Right renal cortex interstitium (tissue), 3 donors: ENCODE data around the gene ALKBH3. TPM values are rescaled to one million over a fixed set of nuclear protein-coding genes. Genes with fewer than 3 reads are reported as not detected.
A peak's percentile ranks its signal among the peaks of the same experiment; 100 is the strongest.

Source experiments
- DNase-seq, 3 donors: peaks; one replicate each; pipeline ENCODE4 v3.0.0-alpha.2; 2013; ENCODE audit warnings: low read depth in 3 of 3, low spot score in 2 of 3
- polyA plus RNA-seq, 3 donors: library from polyadenylated mRNA; unstranded; fragments of 120-200 nt; gene quantifications; one replicate each; pipeline ENCODE4 v1.2.1, GENCODE V29; 2013; ENCODE audit not compliant: insufficient read length in 3 of 3

The ALKBH3 gene
- polyA plus RNA-seq, 3 donors = 39.3 to 40.6 (median 39.8) TPM

DNA sequence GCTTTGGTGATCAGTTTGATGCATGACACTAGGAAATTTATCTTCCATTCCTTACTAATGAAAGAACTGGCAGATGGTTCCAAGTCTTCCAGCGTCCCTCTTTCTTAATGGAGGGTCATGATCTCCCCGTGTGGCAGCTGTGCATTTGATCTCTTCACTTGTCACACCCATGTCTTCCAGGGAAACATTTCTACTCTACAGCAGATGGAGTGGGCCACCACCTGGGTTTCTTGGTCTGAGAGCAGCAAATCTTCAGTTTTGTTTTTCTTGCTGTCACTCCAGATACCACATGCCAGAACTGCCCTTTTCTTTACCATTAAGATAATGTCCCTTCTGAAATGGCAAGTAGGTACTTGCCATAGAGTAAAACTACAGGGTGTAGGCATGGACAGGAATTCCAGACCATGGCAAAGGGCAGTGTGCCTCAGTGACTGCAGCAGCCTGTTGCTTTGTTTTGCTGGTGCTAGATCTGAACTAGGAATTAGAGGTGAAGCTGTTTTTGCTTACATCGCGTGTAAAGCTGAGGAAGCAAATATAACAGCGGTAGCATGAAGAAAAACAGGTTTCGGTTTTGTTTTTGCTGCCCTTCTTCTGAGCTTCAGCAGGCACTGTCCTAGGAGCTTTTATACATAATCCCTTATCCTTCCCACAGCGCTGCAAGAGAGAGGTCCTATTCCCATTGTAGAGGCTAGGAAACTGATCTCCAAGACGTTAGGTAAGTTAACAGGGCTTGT is 41.1 kb downstream of the ALKBH3 start:
- DNase-seq = no peak

DNA sequence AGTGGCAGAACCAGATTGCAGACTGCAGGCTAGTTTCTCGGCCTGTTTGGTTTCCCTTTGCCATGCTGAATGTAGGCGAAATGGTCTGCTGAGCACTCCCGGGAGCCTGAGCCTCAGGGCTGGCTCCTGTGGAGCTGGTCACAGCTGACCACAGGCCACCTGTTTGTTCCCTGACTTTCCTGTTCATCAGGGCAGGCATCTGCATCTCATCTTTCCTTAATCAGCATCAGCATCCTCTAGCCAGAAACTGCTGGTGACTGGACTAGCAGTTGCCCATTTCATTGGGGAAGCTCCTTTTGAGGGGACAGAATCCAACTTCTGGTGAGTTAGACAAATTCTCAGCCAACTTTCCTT is 41.6 kb downstream of the ALKBH3 start:
- DNase-seq = no peak

DNA sequence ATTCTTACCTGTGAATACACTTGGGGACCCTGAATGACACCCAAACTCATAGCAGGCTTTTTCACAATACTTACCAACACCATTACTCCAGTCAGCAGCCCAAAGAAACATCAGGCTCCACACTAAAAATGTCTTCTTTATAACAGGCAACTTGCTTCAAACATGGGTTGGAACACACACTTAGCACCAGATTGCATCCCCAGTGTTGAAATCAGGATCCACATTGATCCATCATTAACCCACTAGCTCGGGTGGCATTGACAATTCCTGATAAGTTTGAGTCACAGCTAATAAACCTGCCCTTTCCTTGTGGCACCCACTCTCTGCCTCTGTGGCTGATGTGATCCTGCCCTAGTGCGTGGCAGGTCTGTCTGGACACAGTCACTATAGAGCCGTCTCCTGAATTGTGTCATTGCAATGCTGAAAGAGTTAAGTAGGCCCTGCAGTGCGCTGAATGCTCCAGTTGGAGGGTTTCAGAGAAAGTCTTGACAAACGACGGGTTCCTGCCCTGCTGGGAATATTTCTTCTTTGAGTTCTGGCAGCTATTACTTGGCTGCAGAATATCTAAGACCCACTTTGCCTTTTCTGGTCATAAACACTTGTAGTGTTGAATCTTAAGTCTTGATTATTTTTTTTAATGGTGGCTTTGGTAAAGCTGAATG is 42.2 kb downstream of the ALKBH3 start:
- no peak for DNase-seq

DNA sequence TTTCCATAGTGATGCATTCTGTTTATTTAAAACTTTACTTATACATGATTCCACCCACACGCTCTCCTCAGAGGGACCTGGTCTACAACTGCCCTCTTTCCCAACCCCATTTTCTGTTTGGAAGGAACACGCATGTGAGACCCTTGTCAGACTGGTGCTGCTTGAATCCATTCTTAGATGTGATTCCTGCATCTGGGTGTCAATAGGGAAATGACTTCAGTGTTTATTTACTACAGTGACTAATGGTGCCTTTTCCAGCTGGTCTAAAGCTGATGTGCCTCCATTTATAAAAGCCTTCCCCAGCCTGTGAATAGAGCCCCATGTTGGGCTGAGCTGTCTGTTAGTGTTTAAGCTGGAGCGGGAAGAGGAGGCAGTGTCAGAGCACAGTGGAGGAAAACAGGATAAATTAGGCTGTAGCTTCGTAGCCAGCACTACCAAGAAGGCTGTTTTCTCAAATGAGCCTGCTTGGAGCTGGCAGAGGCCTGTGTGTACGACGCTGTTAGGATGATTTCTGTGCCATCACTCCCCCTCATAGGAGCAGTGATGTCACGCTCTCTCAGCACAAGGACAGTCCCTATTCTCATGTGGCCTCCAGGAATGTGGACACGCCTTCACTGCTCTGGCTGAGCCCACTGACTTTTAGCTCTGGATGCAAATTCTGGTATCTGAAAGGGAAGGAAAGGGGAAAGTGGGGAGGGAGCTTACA is 42.9 kb downstream of the ALKBH3 start:
- peak in 1 of 3 donors; percentile 53 for DNase-seq

DNA sequence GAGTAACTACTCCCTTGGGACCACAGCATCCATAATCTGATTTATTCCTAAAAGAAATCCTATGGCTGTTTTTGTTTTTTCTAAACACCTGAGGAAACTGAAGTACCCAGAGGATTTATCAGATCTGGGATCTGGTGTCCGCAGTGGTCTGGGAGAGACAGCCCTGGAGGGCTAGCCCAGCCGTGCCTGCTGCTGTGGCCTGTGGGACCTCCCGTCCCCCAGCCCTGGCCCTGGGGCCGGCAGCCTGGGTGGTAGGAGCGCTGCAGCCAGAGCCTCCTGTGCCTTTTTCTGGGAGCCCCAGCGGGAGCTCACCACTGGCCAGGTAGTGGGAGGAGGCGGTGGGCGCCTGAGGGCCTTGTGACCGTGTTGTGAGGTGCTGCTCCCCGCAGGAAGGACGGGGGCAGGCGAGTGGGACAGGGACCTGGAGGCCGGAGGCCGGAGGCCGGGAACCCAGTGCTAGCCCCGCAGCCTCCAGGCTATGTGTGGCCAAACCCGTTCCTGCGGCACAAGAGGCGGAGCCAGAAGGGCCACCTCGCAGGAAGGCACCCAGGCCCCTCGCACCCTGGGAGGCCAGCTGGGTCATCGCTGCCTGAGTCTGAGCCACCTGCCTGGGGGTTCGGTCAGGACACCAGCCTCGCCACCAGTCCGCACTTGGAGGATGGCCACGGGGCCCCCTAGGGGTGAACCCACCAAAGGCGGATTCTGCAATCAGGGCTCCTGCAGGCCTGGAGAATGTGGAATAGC is 43.7 kb downstream of the ALKBH3 start:
- DNase-seq = no peak

DNA sequence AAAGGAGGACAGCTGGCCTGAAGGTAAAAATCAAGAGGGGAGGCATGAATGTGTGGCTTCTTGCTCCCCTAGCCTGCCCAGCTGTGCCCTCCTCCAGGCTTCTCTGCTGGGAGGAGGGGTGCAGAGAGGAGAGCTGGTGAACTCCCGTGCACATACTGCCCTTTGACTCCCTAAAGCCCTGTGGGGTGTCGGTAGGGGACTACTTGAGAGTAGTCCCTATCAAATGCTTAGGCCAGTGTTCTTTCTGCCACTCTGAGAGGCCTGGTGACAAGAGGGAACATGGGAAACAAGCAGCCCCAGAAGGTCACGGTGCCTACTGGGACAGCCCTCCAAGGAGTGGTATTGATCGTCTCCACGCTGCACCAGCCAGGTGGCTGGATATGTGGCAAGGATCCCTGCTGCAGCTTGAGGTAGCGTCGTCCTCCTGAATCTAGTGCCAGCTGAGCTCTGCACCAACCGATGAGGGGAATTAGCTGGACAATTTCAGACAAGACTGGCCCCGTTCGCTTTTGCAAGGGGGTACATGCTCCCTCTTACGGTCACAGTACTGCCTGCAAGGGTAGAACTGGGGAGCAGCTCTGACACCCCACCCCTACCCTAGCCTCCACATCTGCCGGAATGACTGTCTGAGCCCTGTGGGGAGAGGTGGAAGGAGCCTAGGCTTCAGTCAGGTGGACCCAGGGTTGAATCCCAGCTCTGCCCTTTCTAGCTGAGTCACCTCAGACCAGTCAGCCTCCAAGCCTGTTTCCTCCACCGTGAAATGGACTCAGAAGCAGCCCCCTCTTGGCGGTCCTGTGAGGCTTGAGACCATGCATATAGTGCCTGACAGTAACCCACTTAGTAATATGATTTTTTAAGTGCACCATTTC is 44.7 kb downstream of the ALKBH3 start:
- DNase-seq = no peak

DNA sequence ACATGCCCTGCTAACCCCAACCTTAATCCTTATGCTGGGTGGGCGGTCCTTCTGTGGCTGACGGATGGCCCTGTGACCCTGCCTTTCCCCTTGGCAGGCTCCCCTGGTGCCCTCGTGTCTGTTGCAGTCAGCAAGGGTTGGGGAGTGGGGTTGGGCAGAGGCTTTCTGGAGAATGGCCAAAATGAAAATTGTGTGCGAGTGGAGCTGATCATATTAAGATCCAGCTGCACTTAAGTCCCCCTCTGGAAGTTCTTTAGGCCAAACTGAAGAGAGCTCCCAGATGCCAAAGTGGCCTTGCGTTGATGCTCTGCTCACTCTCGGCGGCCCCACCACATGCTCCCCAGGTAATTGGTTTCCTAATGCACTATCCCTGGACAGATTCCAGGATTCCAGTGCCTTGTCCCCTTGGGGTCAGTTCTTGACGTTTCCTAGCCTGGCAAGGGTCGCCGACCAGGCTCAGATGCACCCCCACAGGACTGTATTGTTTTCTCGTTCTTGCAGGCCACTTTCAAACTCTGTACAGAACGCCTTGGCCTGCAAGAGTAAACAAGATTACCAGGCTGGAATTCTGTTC is 45.4 kb downstream of the ALKBH3 start:
- DNase-seq = no peak

DNA sequence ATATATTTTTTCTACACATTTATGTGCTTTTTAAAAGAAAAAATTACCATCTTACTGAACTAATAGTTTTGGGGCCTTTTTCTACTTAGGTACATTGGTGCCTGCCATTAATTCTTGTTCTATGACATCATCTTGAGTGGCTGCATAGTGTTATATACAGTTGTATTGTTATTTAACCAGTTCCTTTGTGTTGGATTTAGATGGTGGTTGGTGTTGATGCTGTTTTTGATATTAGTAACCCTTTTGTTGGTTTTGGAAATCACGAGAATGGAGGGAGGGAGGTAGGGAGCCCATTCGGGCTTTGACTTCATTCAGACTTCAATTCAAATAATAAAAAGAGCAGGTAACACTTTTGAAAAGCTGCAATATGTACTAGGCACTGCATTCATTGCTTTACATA is 46.4 kb downstream of the ALKBH3 start:
- DNase-seq = no peak

DNA sequence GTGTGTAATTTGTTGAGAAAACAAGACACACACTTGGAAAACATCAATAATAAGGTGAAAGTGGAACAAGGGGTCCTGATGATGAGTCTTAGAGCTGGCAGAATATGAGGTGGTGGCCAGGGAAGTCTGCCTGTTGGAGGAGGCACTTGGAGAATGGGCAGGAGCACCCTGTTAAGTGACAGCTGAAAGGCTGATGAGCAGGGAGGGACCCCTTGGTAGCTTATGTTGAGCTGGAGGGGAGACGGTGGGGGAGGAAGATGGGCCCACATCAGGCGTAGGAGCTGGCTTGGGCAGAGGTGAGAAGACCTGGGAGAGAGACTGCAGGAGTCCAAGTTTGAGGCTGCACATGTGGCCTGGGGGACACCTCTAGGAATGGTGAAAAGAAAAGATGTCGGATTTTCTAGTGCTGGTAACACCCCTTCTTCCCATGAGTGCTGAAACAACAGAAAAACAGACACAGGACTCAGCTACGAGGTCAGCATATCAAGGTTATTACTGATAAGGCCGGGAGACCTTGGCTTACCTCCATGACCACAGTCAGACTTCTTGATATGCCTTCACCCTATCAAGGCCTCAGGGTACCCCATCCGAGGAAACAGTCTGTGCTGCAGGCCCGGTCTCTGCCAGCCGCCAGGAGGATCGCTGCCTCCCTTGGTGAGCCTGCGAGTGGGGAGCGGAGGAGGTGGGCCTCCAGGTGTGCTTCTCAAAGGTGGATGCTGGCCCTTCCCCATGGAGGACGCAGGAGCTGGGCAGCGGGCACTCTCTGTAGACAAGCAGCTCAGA is 47.5 kb downstream of the ALKBH3 start:
- no peak for DNase-seq

DNA sequence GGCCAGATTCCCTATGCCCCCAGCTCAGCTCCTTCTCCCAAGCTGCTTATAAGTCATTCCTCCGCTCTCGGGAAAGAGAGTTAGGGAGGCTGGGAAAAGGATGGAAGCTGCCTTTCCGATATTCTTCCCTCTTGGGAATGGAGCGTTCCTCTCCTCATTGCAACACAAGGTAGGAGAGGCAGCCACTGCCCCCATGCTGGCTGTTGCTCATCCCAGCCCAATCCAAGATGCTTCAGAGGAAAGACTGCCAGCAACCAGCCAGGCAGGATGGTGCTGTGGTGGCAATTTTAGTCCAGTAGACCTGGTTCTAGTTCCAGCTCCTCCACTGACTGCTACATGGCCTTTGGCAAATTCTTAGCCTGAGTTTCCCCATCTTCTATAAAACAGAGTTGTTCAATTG is 48.1 kb downstream of the ALKBH3 start:
- DNase-seq = no peak

DNA sequence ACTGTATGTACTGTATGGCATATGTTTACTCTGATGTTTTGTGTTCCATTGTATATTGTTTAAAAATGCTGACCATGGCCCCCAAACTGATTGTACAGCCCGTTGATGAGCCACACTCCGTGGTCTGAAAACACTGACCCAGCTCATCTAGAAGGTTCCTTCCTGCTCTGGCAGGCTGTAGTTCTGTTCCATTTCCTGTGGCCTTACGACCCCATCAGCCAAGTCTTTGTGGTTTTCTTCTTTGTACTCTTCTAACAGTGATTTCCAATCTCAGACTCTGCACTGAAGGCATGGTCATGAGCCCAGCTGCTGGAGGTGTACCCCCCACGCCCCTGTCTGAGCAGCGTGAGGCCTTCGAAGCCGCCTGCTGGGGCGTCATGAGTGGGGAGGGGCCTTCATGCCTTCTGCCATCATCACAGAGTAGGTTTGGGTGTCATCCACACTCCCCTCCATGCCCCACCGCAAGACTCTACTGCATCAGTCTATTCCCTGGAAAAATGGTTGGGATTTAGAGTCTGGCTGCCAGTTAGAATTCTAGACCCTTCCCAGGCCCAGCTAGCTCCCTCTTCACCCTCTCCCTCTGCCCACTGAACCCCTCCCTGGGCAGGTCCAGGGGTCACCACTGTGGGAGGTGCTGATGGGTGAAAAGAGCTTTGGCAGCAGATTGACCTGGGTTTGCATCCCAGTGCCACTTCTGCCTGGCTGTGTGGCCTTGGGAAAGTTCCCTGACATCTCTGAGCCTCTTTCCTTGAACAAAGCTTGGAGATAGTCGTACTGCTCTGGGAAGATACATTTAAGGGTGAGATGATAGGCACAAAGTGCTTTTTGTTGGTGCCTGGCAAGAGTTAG is 50.5 kb downstream of the ALKBH3 start:
- DNase-seq = no peak

DNA sequence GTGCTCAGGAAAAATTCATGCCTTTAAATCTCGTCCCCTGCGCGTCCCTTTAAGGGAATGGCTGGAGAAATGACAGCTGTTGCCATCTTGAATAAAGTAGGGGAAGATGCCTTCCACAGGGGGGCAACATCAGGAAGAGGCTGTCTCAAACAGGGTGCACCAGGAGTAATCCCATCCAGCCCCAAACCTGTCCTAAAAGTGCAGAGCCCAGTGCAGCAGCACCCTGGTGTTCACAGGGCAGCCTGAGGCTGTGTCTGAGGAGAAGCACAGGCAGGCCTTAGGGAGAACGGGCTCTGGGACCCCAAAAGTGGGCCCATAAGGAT is 51.0 kb downstream of the ALKBH3 start:
- DNase-seq = no peak

DNA sequence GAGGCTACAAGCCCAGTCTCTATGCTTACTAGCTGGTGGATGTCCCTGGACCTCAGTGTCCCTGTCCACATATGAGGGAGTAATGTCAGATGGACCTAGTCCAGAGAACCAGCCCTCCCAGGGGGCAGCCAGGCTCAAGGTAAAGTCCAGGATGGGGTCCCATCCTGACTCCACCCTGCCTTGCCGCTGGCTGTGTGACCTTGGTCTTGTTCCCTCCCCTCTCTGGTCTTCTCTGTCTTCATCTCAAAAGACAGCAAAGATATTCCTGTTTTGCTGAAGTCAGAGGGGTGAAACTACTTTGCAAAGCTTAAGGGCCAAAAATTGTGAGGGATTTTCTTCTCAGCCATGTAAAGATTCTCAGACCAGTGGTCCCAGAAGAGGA is 52.6 kb downstream of the ALKBH3 start:
- DNase-seq = no peak

DNA sequence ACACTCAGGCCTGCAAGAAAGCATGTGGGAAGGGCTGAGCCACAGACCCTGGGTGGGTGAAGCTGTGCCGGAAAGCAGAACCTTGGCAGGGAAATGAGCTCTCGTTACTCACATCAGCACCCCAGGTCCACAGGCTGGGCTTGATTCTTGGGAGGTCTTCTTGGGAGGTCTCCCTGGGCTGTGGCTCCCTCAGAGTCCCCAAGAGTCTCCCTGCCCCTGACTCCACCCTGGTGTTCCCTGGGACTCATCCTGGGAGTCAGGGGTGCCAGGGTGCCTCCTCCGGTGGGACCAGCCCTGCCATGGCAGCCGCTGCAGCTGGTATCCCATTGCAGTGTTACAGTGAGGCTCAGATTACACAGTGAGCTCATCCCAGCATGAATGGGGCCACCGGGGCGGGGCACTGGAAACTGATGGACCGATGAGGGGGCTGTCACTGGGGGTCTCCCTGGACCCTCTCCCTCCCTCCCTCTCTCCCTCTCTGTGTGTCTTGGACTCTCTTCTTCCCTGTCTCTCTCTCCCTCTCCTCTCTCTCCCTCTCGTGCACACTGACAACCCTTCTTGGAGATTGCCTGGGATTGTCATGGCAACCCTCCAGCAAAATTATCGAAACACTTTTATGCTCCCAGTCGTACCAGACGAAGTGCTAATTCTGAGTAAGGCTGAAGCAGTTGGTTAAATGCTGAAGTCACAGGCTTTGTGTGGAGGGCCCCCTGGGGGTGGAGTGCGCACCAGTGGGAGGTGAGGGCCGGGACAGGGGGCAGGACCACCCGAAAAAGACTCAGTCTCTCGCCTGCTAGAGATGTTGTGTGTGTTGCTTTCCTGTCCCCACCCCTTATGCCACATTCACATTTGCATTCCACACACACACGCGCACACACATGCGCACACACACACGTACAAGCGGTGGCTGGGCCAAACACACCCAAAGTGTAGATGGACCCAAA is 53.2 kb downstream of the ALKBH3 start:
- DNase-seq = no peak

DNA sequence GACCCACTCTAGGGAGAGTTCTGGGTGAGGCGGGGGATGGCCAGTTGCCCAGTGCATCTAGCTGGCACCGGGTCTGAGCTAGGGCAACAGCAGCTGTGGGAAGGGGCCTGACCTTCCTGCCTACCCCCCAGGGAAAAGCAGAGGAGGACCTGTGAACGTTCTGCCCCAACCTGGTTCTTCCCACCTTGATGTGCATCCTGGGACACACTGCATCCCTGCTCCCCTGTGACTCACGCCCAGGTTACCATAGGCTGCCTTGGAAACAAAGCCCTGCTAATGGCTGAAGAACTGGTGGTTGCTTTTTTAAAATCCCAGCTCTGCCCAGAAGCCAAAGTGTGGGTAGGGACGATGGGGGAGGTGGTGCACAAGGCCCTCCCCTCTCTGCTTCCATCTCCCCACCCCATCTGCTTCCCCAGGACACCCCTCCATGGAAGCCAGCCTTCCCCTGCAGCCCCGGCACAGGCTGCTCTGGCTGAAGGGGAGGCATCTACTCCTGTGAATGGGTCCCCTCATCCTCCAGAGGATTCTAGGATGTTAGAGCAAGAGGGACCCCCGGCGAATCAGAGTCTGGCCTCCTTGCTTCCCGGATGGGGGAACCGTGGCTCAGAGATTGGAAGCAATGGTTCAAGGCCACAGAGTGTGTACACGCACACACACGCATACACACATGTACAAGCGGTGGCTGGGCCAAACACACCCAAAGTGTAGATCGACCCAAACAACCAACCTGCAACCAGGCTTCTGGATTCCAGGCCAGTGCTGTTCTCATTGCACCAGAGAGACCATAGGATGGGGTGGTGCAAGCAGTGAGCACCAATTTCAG is 54.2 kb downstream of the ALKBH3 start:
- DNase-seq = no peak

DNA sequence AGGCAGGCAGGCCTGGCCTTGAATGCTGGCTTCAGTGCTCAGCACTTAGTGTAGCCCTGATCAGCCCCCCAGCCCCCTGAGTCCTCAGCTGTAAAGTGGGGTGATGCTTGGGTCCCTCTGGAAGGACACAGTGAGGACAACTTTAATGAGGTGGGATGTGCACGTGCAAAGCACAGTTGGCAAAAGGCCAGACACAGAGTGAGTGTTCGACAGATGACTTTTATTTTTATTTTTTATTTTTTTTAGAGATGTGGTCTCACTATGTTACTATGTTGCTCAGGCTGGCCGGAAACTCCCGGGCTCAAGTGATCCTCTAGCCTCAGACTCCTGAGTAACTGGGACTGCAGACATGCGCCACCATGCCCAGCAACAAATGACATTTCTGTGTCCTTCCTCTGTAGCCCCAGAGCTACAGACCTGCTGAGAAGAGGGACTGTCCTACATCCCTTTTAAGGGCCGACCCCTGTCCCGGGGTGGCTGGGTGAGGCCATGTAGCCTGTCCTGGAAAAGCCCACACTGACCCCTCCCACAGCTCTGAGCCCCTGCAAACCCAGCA is 54.9 kb downstream of the ALKBH3 start:
- DNase-seq = no peak
